Mesendoderm (in vitro differentiated cells): ENCODE results near the gene DCAF4.

ENCODE experiments used
- DNase-seq: peaks from one replicate; pipeline ENCODE4 v3.0.0; 2013
- H2AK5ac ChIP-seq: 2 replicates; pipeline ENCODE4 v1.6.1; 2013; ENCODE audit warnings: low read length, inconsistent platforms
- H2BK120ac ChIP-seq: 2 replicates; pipeline ENCODE4 v1.6.1; 2013; ENCODE audit warnings: low read depth, mild to moderate bottlenecking, low read length, moderate library complexity, mixed read lengths
- H2BK15ac ChIP-seq: replicated peaks from 2 replicates; pipeline ENCODE4 v1.6.1; 2013; ENCODE audit warnings: low read depth, mild to moderate bottlenecking, moderate library complexity
- H2BK5ac ChIP-seq: 2 replicates; pipeline ENCODE4 v1.6.1; 2013; ENCODE audit warnings: low read length, inconsistent platforms
- H3K18ac ChIP-seq: 2 replicates; pipeline ENCODE4 v1.6.1; 2013; ENCODE audit warnings: mild to moderate bottlenecking, low read length, mixed read lengths
- H3K23ac ChIP-seq: one replicate; pipeline ENCODE4 v1.6.1; 2013; ENCODE audit warnings: low read length
- H3K27ac ChIP-seq: 2 replicates; pipeline ENCODE4 v1.5.1; 2013; ENCODE audit warnings: low read depth, mild to moderate bottlenecking, inconsistent platforms, low read length, moderate library complexity
- H3K27me3 ChIP-seq: 2 replicates; pipeline ENCODE4 v1.6.1; 2013; ENCODE audit warnings: low read length, control low read depth, mild to moderate bottlenecking, inconsistent platforms; ENCODE audit not compliant: insufficient read depth, poor library complexity
- H3K36me3 ChIP-seq: 2 replicates; pipeline ENCODE4 v1.6.1; 2013; ENCODE audit warnings: low read length, inconsistent platforms; ENCODE audit not compliant: control insufficient read depth, insufficient read depth
- H3K4ac ChIP-seq: one replicate; pipeline ENCODE4 v1.6.1; 2013; ENCODE audit warnings: low read depth, mild to moderate bottlenecking, low read length, moderate library complexity
- H3K4me1 ChIP-seq: 2 replicates; pipeline ENCODE4 v1.6.1; 2013; ENCODE audit warnings: low read depth, low read length, inconsistent platforms; ENCODE audit not compliant: control insufficient read depth
- H3K4me2 ChIP-seq: 2 replicates; pipeline ENCODE4 v1.6.1; 2013; ENCODE audit warnings: low read length
- H3K4me3 ChIP-seq: 2 replicates; pipeline ENCODE4 v1.5.1; 2013; ENCODE audit warnings: mild to moderate bottlenecking, low read length
- H3K56ac ChIP-seq: one replicate; pipeline ENCODE4 v1.6.1; 2013; ENCODE audit warnings: low read length
- H3K79me1 ChIP-seq: 2 replicates; pipeline ENCODE4 v1.6.1; 2013; ENCODE audit warnings: low read length, inconsistent platforms
- H3K79me2 ChIP-seq: 2 replicates; pipeline ENCODE4 v1.6.1; 2013; ENCODE audit warnings: mild to moderate bottlenecking, low read length; ENCODE audit not compliant: control insufficient read depth, insufficient read depth
- H3K9ac ChIP-seq: 2 replicates; pipeline ENCODE4 v1.6.1; 2013; ENCODE audit warnings: low read length, inconsistent platforms
- H4K5ac ChIP-seq: one replicate; pipeline ENCODE4 v1.6.1; 2013; ENCODE audit warnings: low read length
- H4K8ac ChIP-seq: one replicate; pipeline ENCODE4 v1.6.1; 2013; ENCODE audit warnings: low read depth, mild to moderate bottlenecking, control low read depth, low read length, moderate library complexity
- WGBS: extraction: QIAGEN DNeasy Blood & Tissue Kit; methylation state at CpG from one replicate; pipeline ENCODE4 v1.1.7; 2013; ENCODE audit warnings: low lambda C conversion rate, missing lambda C conversion rate; ENCODE audit not compliant: insufficient coverage; ENCODE audit errors: extremely low coverage; 5-methylcytosine and 5-hydroxymethylcytosine counted together

DCAF4 gene

DNA sequence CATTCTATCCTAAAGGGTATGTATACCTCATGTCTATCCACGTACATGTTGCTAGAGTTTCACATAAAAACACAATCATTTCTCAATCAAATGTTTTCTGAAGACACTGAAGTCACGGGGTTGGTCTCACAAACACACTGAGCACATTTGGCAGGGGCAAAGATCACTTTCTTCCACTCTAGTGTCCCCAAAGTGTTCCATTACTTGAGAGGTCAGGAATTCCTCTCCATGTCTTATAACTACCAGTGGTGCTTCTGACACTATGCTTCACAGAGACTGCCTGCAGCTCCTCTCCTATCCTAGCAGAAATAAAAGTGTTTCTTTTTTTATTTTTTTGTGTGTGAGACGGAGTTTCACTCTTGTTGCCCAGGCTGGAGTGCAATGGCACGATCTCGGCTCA is 81.6 kb downstream of the DCAF4 start:
- no peaks in the 10 kb centered on the region for H3K36me3 ChIP-seq
- H2BK120ac ChIP-seq, result no peak overlapping the region
- WGBS, result no CpG with 5 or more reads among the region's 5 CpGs
- DNase-seq, result no peak
- no peak overlapping the region for H3K9ac ChIP-seq
- H4K8ac ChIP-seq, result no peak overlapping the region
- no peak overlapping the region for H4K5ac ChIP-seq
- no peak overlapping the region for H3K4ac ChIP-seq
- no peak overlapping the region for H2BK15ac ChIP-seq
- H3K18ac ChIP-seq, result no peak overlapping the region
- H3K4me1 ChIP-seq, result no peaks in the 10 kb centered on the region
- no peak overlapping the region for H3K56ac ChIP-seq
- no peaks in the 10 kb centered on the region for H3K79me1 ChIP-seq
- no peak overlapping the region for H3K4me3 ChIP-seq
- no peaks in the 10 kb centered on the region for H3K27me3 ChIP-seq
- H3K23ac ChIP-seq, result no peak overlapping the region
- H2AK5ac ChIP-seq, result no peak overlapping the region
- no peak overlapping the region for H3K27ac ChIP-seq
- no peak overlapping the region for H2BK5ac ChIP-seq
- no peaks in the 10 kb centered on the region for H3K79me2 ChIP-seq
- H3K4me2 ChIP-seq, result no peak overlapping the region

GRCh38 chr14:73008501-73008900 is 82.2 kb downstream of the DCAF4 start:
- Histone ChIP-seq H3K4me2 (no peak overlapping the region), H3K27me3 (no peaks in the 10 kb centered on the region), H2BK15ac (no peak overlapping the region), H3K36me3 (no peaks in the 10 kb centered on the region), H4K5ac (no peak overlapping the region), H3K18ac (no peak overlapping the region), H3K56ac (no peak overlapping the region), H4K8ac (no peak overlapping the region), H3K4me3 (no peak overlapping the region), H3K79me1 (no peaks in the 10 kb centered on the region), H3K79me2 (no peaks in the 10 kb centered on the region), H3K4ac (no peak overlapping the region), H3K4me1 (no peaks in the 10 kb centered on the region), H2BK5ac (no peak overlapping the region), H2AK5ac (no peak overlapping the region), H3K9ac (no peak overlapping the region), H3K23ac (no peak overlapping the region), H2BK120ac (no peak overlapping the region), H3K27ac (no peak overlapping the region)
- no CpG with 5 or more reads among the region's 1 CpG for WGBS
- DNase-seq, result no peak
